NT2/D1 (cell line): ENCODE results near the gene CTRL.

ENCODE experiments used
- DNase-seq: peaks from one replicate; pipeline ENCODE4 v3.0.0-alpha.2; 2011; ENCODE audit warnings: low read depth, low spot score
- H3K27me3 ChIP-seq: 2 replicates; pipeline ENCODE4 v1.6.0; 2011; ENCODE audit warnings: mild to moderate bottlenecking; ENCODE audit not compliant: insufficient read length, insufficient read depth
- H3K36me3 ChIP-seq: 2 replicates; pipeline ENCODE4 v1.6.1; 2011; ENCODE audit warnings: mild to moderate bottlenecking, low read length, mixed read lengths; ENCODE audit not compliant: insufficient read depth, insufficient read length
- H3K4me1 ChIP-seq: 2 replicates; pipeline ENCODE4 v1.5.1; 2011; ENCODE audit not compliant: insufficient read depth, insufficient read length
- H3K4me3 ChIP-seq: 2 replicates; pipeline ENCODE4 v1.5.1; 2011; ENCODE audit warnings: low read depth; ENCODE audit not compliant: insufficient read length
- H3K9ac ChIP-seq: 2 replicates; pipeline ENCODE4 v1.6.0; 2011; ENCODE audit warnings: low read depth; ENCODE audit not compliant: insufficient read length
- H3K9me3 ChIP-seq: 2 replicates; pipeline ENCODE4 v1.5.1; 2011; ENCODE audit warnings: mild to moderate bottlenecking, low read length; ENCODE audit not compliant: insufficient read depth
- SUZ12 ChIP-seq: IDR thresholded peaks from 2 replicates; pipeline ENCODE4 v1.6.1; 2011; ENCODE audit not compliant: insufficient read length, insufficient read depth; ENCODE audit errors: extremely low read depth
- YY1 ChIP-seq: IDR thresholded peaks from 2 replicates; pipeline ENCODE4 v1.6.1; 2011; ENCODE audit not compliant: insufficient read length, insufficient read depth
- ZNF274 ChIP-seq: IDR thresholded peaks from 2 replicates; pipeline ENCODE4 v1.6.1; 2011; ENCODE audit warnings: mild to moderate bottlenecking, low read depth, low read length

Gene CTRL

GRCh38 chr16:67959536-67960329 lies 28.1 kb upstream of the CTRL start:
- Histone ChIP-seq H3K4me1 (peaks cover 16% of the 10 kb centered on the region), H3K9ac (no peak overlapping the region), H3K4me3 (no peak overlapping the region), H3K27me3 (no peaks in the 10 kb centered on the region), H3K9me3 (no peaks in the 10 kb centered on the region), H3K36me3 (peaks cover 91% of the 10 kb centered on the region)
- TF ChIP-seq YY1 (no peak), SUZ12 (no peak), ZNF274 (no peak)
- DNase-seq, result no peak

DNA sequence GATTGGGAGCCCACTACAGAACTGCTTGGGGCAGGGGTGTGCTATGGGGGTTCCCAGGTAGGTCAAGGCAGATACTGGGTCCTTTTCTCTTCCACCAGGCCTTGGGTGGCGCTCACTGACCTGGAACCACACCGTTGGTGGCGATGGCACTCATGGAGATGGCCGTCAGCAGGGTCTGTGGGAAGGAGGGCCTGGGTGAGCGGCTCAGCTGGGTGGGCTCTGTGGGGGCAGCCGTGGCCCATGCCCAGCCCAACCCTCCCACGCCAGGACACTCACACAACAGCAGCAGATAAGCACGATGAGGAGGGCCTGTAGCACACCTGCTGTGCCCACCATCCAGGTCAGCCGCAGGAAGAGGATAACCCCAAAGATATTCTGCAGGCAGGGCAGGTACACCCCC lies 26.0 kb upstream of the CTRL start:
- Histone ChIP-seq H3K27me3 (no peaks in the 10 kb centered on the region), H3K36me3 (peaks cover 85% of the 10 kb centered on the region), H3K9ac (no peak overlapping the region), H3K4me1 (peaks cover 11% of the 10 kb centered on the region), H3K9me3 (no peaks in the 10 kb centered on the region), H3K4me3 (no peak overlapping the region)
- no peak for TF ChIP-seq YY1
- TF ChIP-seq SUZ12, result no peak
- no peak for TF ChIP-seq ZNF274
- DNase-seq, result no peak

DNA sequence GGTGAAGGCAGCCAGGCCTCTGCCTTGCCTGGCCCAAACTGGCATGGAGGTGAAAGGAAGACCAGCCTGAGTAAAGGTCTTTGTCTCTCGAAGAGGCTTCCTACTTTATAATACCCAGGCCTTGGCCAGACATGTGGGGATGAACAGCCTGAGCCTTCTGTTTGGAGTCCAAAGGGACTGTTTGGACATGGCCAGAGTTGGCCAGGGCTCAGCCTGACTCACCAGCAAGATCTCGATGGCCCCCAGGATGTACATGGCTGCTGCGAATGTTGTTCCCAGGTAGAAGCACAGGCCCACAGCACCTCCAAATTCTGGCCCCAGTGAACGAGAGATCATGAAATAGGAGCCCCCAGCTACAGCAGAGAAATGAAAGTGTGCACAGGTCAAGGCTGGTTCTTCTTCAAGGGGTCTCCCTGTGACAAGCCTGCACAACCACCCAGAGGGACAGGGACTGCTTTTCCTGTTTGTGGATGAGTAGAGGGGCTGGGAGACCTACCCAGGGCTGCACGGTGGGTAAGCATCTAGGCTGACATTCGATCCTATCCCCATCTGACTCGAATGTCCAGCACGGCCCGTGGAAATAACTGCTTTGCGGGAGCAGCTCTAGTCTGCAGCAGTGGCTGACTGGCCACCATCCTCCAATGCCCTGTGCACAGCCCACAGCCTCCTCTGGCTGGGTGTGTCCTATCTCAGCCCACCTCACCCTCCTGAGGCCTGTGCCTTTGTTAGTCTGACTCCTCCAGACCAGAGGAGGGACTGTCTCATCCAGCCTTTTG lies 22.9 kb upstream of the CTRL start:
- H3K27me3 ChIP-seq, result no peaks in the 10 kb centered on the region
- DNase-seq, result no peak
- TF ChIP-seq SUZ12, result no peak
- TF ChIP-seq ZNF274, result no peak
- no peak for TF ChIP-seq YY1
- H3K9me3 ChIP-seq, result no peaks in the 10 kb centered on the region
- peaks cover 85% of the 10 kb centered on the region for H3K36me3 ChIP-seq
- H3K4me1 ChIP-seq, result peaks cover 4% of the 10 kb centered on the region
- no peak overlapping the region for H3K9ac ChIP-seq
- H3K4me3 ChIP-seq, result no peak overlapping the region

- H3K27me3 ChIP-seq, result no peaks in the 10 kb centered on the region
- no peak for TF ChIP-seq SUZ12
- TF ChIP-seq ZNF274, result no peak
- TF ChIP-seq YY1, result no peak
- H3K9me3 ChIP-seq, result no peaks in the 10 kb centered on the region
- peaks cover 85% of the 10 kb centered on the region for H3K36me3 ChIP-seq
- H3K4me1 ChIP-seq, result peaks cover 4% of the 10 kb centered on the region
- no peak overlapping the region for H3K9ac ChIP-seq
- no peak overlapping the region for H3K4me3 ChIP-seq
- DNase-seq, result no peak
Observed at GRCh38 chr16:67953641-67954375, 22.1 kb upstream of the CTRL start.

GRCh38 chr16:67951485-67951884 lies 19.8 kb upstream of the CTRL start:
- Histone ChIP-seq H3K9ac (no peak overlapping the region), H3K4me1 (peaks cover 4% of the 10 kb centered on the region), H3K9me3 (no peaks in the 10 kb centered on the region), H3K4me3 (no peak overlapping the region), H3K27me3 (no peaks in the 10 kb centered on the region), H3K36me3 (peaks cover 90% of the 10 kb centered on the region)
- TF ChIP-seq YY1 (no peak), ZNF274 (no peak), SUZ12 (no peak)
- DNase-seq, result no peak

GRCh38 chr16:67950335-67950843 lies 18.7 kb upstream of the CTRL start:
- Histone ChIP-seq H3K9me3 (no peaks in the 10 kb centered on the region), H3K4me1 (peaks cover 4% of the 10 kb centered on the region), H3K27me3 (no peaks in the 10 kb centered on the region), H3K36me3 (peaks cover 94% of the 10 kb centered on the region), H3K9ac (no peak overlapping the region), H3K4me3 (no peak overlapping the region)
- no peak for DNase-seq
- TF ChIP-seq SUZ12 (no peak), ZNF274 (no peak), YY1 (no peak)
